Measurements from ENCODE around the gene IVD.

IVD gene

GRCh38 chr15:40365016-40365415 lies 40.6 kb upstream of the IVD start:
- no peak for TF ChIP-seq FOXM1 (IDR thresholded peaks at IDR 0.05; ENCODE audit: borderline replicate concordance, low read depth)
- no peak for TF ChIP-seq NFIC (IDR thresholded peaks at IDR 0.05)
- TF ChIP-seq EP300 (IDR thresholded peaks at IDR 0.05; ENCODE audit: borderline replicate concordance), result no peak

DNA sequence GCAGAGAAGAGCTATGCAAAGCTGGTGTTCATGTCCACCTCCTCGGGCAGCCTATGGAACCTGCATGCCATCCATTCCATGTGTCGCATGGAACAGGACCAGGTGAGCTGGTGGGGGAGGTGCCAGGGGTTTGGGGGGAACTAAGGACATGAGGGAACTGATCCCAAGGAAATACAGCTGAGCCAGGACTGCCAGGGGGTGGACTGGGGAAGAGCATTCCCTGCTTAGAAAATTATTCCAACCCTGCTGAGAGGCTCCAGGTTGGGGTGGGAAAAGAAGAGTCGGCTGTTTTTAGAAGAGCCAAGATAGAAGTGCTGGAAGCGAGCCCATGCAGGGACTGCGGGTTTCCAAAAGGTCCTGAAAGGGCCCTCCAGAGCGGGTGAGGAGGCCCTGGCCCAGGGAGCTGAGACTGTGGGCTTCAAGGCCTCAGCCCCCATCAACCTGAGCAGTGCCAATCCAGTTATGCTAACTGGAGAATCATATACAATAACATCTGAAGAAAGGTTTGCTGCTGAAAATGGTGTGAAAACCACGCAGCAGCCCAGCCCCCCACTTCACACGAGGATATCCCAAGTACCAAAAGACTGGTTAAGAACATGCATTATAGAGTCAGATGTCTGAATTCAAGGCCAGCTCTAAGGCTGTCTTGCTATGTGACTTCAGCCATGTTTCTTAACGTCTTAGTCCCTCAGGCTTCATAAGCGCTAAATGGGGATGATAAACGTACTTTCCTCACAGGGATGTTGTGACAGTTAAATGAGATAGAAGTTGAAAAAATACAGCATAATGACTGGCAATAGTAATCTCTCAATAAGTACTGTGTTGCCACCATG lies 39.8 kb upstream of the IVD start:
- TF ChIP-seq CEBPB (IDR thresholded peaks at IDR 0.05) (no peak), USF1 (IDR thresholded peaks at IDR 0.05) (no peak), FOXM1 (IDR thresholded peaks at IDR 0.05; ENCODE audit: borderline replicate concordance, low read depth) (no peak), EP300 (IDR thresholded peaks at IDR 0.05; ENCODE audit: borderline replicate concordance) (no peak), ZBTB7A (IDR thresholded peaks at IDR 0.05; ENCODE audit: low read depth) (no peak), CREB1 (IDR thresholded peaks at IDR 0.05; ENCODE audit: low read depth) (no peak), RAD21 (IDR thresholded peaks at IDR 0.05; ENCODE audit: low read depth) (no peak), NFIC (IDR thresholded peaks at IDR 0.05) (no peak), YY1 (IDR thresholded peaks at IDR 0.05; ENCODE audit: low read depth) (no peak), EGR1 (IDR thresholded peaks at IDR 0.05) (no peak), TCF12 (IDR thresholded peaks at IDR 0.05; ENCODE audit: low read depth) (no peak), TEAD4 (IDR thresholded peaks at IDR 0.05) (no peak), TAF1 (IDR thresholded peaks at IDR 0.05; ENCODE audit: low read depth) (no peak)
- TF ChIP-seq, protein P1, sequence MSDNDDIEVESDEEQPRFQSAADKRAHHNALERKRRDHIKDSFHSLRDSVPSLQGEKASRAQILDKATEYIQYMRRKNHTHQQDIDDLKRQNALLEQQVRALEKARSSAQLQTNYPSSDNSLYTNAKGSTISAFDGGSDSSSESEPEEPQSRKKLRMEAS (IDR thresholded peaks at IDR 0.05), result no peak
- TF ChIP-seq, protein P2, sequence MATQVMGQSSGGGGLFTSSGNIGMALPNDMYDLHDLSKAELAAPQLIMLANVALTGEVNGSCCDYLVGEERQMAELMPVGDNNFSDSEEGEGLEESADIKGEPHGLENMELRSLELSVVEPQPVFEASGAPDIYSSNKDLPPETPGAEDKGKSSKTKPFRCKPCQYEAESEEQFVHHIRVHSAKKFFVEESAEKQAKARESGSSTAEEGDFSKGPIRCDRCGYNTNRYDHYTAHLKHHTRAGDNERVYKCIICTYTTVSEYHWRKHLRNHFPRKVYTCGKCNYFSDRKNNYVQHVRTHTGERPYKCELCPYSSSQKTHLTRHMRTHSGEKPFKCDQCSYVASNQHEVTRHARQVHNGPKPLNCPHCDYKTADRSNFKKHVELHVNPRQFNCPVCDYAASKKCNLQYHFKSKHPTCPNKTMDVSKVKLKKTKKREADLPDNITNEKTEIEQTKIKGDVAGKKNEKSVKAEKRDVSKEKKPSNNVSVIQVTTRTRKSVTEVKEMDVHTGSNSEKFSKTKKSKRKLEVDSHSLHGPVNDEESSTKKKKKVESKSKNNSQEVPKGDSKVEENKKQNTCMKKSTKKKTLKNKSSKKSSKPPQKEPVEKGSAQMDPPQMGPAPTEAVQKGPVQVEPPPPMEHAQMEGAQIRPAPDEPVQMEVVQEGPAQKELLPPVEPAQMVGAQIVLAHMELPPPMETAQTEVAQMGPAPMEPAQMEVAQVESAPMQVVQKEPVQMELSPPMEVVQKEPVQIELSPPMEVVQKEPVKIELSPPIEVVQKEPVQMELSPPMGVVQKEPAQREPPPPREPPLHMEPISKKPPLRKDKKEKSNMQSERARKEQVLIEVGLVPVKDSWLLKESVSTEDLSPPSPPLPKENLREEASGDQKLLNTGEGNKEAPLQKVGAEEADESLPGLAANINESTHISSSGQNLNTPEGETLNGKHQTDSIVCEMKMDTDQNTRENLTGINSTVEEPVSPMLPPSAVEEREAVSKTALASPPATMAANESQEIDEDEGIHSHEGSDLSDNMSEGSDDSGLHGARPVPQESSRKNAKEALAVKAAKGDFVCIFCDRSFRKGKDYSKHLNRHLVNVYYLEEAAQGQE (IDR thresholded peaks at IDR 0.05; ENCODE audit: low read depth), result no peak

DNA sequence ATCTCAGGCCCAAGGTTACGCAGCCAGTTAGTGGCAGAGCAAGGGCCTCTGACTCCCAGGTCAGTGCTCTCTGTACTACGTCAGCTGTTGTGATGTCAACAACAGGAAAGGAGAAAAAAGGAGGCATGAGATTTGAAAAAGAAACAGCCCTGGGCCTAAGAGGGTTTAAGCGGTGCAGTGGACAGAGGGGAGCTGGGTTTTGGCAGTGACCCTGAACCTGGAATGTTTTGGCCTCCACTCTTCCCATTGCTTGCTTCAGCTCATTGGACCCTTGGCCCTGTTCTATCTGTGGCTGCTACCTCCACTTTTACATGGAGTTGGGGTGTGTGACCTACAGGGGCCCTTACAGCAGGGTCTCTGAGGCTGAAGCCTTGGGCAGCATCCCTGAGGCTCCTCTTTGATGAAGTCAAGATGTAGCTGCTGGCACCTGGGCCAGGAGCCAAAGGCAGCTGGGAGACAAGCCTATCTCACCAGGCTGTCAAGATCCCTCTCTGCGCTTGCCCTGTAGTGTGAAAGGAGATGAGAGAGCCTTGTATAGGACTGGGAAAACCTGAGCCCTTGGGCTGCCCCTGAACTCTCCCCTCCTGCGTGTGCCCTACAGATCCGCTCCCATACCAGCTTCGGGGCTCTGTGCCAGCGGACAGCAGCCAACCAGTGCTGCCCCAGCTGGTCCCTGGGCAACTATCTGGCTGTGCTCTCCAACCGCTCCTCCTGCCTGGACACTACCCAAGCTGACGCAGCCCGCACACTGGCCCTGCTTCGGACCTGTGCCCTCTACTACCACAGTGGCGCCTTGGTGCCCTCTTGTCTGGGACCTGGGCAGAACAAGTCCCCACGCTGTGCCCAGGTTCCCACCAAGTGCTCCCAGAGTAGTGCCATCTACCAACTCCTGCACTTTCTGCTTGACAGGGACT lies 38.9 kb upstream of the IVD start:
- no peak for TF ChIP-seq CEBPB (IDR thresholded peaks at IDR 0.05)
- no peak for TF ChIP-seq TCF12 (IDR thresholded peaks at IDR 0.05; ENCODE audit: low read depth)
- TF ChIP-seq NFIC (IDR thresholded peaks at IDR 0.05), result no peak
- no peak for TF ChIP-seq TAF1 (IDR thresholded peaks at IDR 0.05; ENCODE audit: low read depth)
- no peak for TF ChIP-seq ZBTB7A (IDR thresholded peaks at IDR 0.05; ENCODE audit: low read depth)
- TF ChIP-seq EGR1 (IDR thresholded peaks at IDR 0.05), result no peak
- TF ChIP-seq FOXM1 (IDR thresholded peaks at IDR 0.05; ENCODE audit: borderline replicate concordance, low read depth), result no peak
- TF ChIP-seq USF1 (IDR thresholded peaks at IDR 0.05), result no peak
- TF ChIP-seq YY1 (IDR thresholded peaks at IDR 0.05; ENCODE audit: low read depth), result no peak
- TF ChIP-seq EP300 (IDR thresholded peaks at IDR 0.05; ENCODE audit: borderline replicate concordance), result no peak
- TF ChIP-seq RAD21 (IDR thresholded peaks at IDR 0.05; ENCODE audit: low read depth), result no peak
- TF ChIP-seq, protein P2 (IDR thresholded peaks at IDR 0.05; ENCODE audit: low read depth), result no peak
- TF ChIP-seq TEAD4 (IDR thresholded peaks at IDR 0.05), result no peak
- no peak for TF ChIP-seq CREB1 (IDR thresholded peaks at IDR 0.05; ENCODE audit: low read depth)
- TF ChIP-seq, protein P1 (IDR thresholded peaks at IDR 0.05), result no peak

DNA sequence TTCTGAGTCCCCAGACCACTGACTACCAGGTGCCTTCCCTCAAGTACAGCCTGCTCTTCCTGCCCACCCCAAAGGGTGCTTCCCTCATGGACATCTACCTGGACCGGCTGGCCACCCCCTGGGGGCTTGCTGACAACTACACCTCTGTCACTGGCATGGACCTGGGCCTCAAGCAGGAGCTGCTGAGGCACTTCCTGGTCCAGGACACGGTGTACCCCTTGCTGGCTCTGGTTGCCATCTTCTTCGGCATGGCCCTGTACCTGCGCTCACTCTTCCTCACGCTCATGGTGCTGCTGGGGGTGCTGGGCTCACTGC lies 38.3 kb upstream of the IVD start:
- TF ChIP-seq CEBPB (IDR thresholded peaks at IDR 0.05) (no peak), YY1 (IDR thresholded peaks at IDR 0.05; ENCODE audit: low read depth) (no peak), NFIC (IDR thresholded peaks at IDR 0.05) (no peak), EP300 (IDR thresholded peaks at IDR 0.05; ENCODE audit: borderline replicate concordance) (no peak), FOXM1 (IDR thresholded peaks at IDR 0.05; ENCODE audit: borderline replicate concordance, low read depth) (no peak), TAF1 (IDR thresholded peaks at IDR 0.05; ENCODE audit: low read depth) (no peak), TEAD4 (IDR thresholded peaks at IDR 0.05) (no peak), CREB1 (IDR thresholded peaks at IDR 0.05; ENCODE audit: low read depth) (no peak), ZBTB7A (IDR thresholded peaks at IDR 0.05; ENCODE audit: low read depth) (no peak), RAD21 (IDR thresholded peaks at IDR 0.05; ENCODE audit: low read depth) (no peak), EGR1 (IDR thresholded peaks at IDR 0.05) (no peak), TCF12 (IDR thresholded peaks at IDR 0.05; ENCODE audit: low read depth) (no peak), USF1 (IDR thresholded peaks at IDR 0.05) (no peak)
- TF ChIP-seq, protein P1 (IDR thresholded peaks at IDR 0.05), result no peak
- TF ChIP-seq, protein P2 (IDR thresholded peaks at IDR 0.05; ENCODE audit: low read depth), result no peak

All from Ishikawa (cell line).